Heart left ventricle (tissue), 16 donors: ENCODE measurements around the gene CLPTM1L. TPM values are rescaled to one million over a fixed set of nuclear protein-coding genes. Genes with fewer than 3 reads are reported as not detected.

Experiments
- ATAC-seq, 4 donors: fragments of 200-7000 bp; cut with Tn5 transposase; one replicate each; pipeline ENCODE4 v1.9.1; 2020 to 2022; ENCODE audit warnings: moderate library complexity in 4 of 4, mild to moderate bottlenecking in 3 of 4, moderate number of reproducible peaks in 1 of 4
- DNase-seq, 5 donors: peaks; one replicate each; pipeline ENCODE4 v3.0.0-alpha.2; 2020
- H3K27ac ChIP-seq, 12 donors: fragments of 200-600 bp; sonication (generic) in 4 of 12; one replicate each; pipeline versions ENCODE4 v1.5.0 to v1.8.0; 2016 to 2022; ENCODE audit warnings: mild to moderate bottlenecking in 2 of 12
- H3K27me3 ChIP-seq, 9 donors: fragments of 200-600 bp; sonication (generic) in 2 of 9; one replicate each; pipeline versions ENCODE4 v1.5.1 to v1.8.0; 2016 to 2022; ENCODE audit warnings: mild to moderate bottlenecking in 3 of 9
- H3K36me3 ChIP-seq, 9 donors: fragments of 200-600 bp; sonication (generic) in 2 of 9; one replicate each; pipeline versions ENCODE4 v1.5.0 to v1.8.0; 2018 to 2022; ENCODE audit warnings: mild to moderate bottlenecking in 2 of 9
- H3K4me1 ChIP-seq, 12 donors: fragments of 200-600 bp; sonication (generic) in 4 of 12; one replicate each; pipeline versions ENCODE4 v1.5.0 to v1.8.0; 2016 to 2022; ENCODE audit warnings: mild to moderate bottlenecking in 3 of 12
- H3K4me3 ChIP-seq, 12 donors: fragments of 200-600 bp; sonication (generic) in 4 of 12; one replicate each; pipeline versions ENCODE4 v1.5.0 to v1.8.0; 2017 to 2022; ENCODE audit warnings: mild to moderate bottlenecking in 9 of 12, moderate library complexity in 4 of 12
- H3K9me3 ChIP-seq, 12 donors: fragments of 200-600 bp; sonication (generic) in 4 of 12; one replicate each; pipeline versions ENCODE4 v1.5.0 to v1.8.0; 2016 to 2022; ENCODE audit warnings: mild to moderate bottlenecking in 1 of 12
- POLR2A ChIP-seq, 2 donors: fragments of 450-650 bp; IDR thresholded peaks; one replicate each; pipeline ENCODE4 v1.6.1; 2017; ENCODE audit warnings: antibody characterized with exemption in 2 of 2, mild to moderate bottlenecking in 2 of 2, moderate library complexity in 2 of 2
- WGBS, 4 donors: extraction: QIAGEN DNeasy Blood & Tissue Kit in 2 of 4; methylation state at CpG; one replicate each; pipeline versions ENCODE4 v1.1.5 to v1.1.7; 2013 to 2018; 5-methylcytosine and 5-hydroxymethylcytosine counted together
- intact Hi-C, 10 donors: fragments of 100-400 bp; cut with DNase I; formaldehyde crosslinking; loops; one replicate each; pipeline versions ENCODE4 v1.11.1 to v1.14.2; 2022
- polyA plus RNA-seq, 2 donors: library from polyadenylated mRNA; stranded (reverse); fragments of 200-250 nt; gene quantifications; one replicate each; pipeline ENCODE4 v1.2.3, GENCODE V29; 2013
- total RNA-seq, 9 donors: library from RNA; depleted of rRNA in 2 of 9; stranded (reverse); fragments of >200 nt in 2 of 9; fragmentation: NEBNext Ultra II Directional in 3 of 9; extraction: Animal tissue kit (Norgen Biotek cat#: 25700) in 3 of 9; gene quantifications; one replicate each; pipeline versions ENCODE4 v1.1.0 to v1.2.4, GENCODE V29; 2016 to 2023
- TF ChIP-seq, protein P1 (sequence below), 12 donors: fragments of 200-600 bp; sonication (generic) in 4 of 12; IDR thresholded peaks; one replicate each; pipeline versions ENCODE4 v1.5.0 to v1.8.0; 2018 to 2022; ENCODE audit warnings: antibody characterized with exemption in 12 of 12, mild to moderate bottlenecking in 5 of 12
- donor health status: ischemic (EF 13 %, LVEDD 7.1; RV severe dilation, severe dysfunction).
- donor health status: healthy with polysubstance abuse.
- donor health status: DM: no; HTN: yes; CAD: no.
- donor health status: DM: no; HTN: no; CAD: no.
- donor health status: ischemic (EF 25% LVEDD 6.9; RV normal size, moderate dysfunction).
- donor health status: ischemic (EF 25% LVEDD 5.7; RV mildly dilated, moderate dysfunction).
- donor health status: healthy.
- donor health status: DM: yes; HTN: yes; CAD: no.
- donor health status: ischemic (EF 35%, LVEDD 5.7; RV mildly dilated, moderate dysfunction).
- donor health status: nonischemic (EF 11% LVEDD 7.7; RV severe dilation, severe dysfunction).
- donor health status: DM: yes; HTN: yes; CAD: no.
- donor health status: PGD.
- donor health status: ischemic (EF 29% LVEDD 5.4; RV normal size, mild dysfunction).
- donor health status: nonischemic (EF 23%, LVEDD 6.1; RV moderate dilation, normal function).

The CLPTM1L gene
- total and polyA plus RNA-seq, 11 donors, result 23.5 to 96.8 (median 39.4) TPM

- WGBS, 4 donors, result 78 to 87% (median 83%) methylated on average over 13 of the region's 13 CpGs
- Histone ChIP-seq H3K27me3 (peaks cover 0 to 16% (median 0%) of the 10 kb centered on the region in 9 donors), H3K27ac (no peak overlapping the region), H3K4me1 (no peaks in the 10 kb centered on the region), H3K9me3 (no peaks in the 10 kb centered on the region), H3K4me3 (no peak overlapping the region), H3K36me3 (no peaks in the 10 kb centered on the region)
- intact Hi-C loops, result no loop called here
- no peak for TF ChIP-seq POLR2A (IDR thresholded peaks at IDR 0.05)
- TF ChIP-seq, protein P1, sequence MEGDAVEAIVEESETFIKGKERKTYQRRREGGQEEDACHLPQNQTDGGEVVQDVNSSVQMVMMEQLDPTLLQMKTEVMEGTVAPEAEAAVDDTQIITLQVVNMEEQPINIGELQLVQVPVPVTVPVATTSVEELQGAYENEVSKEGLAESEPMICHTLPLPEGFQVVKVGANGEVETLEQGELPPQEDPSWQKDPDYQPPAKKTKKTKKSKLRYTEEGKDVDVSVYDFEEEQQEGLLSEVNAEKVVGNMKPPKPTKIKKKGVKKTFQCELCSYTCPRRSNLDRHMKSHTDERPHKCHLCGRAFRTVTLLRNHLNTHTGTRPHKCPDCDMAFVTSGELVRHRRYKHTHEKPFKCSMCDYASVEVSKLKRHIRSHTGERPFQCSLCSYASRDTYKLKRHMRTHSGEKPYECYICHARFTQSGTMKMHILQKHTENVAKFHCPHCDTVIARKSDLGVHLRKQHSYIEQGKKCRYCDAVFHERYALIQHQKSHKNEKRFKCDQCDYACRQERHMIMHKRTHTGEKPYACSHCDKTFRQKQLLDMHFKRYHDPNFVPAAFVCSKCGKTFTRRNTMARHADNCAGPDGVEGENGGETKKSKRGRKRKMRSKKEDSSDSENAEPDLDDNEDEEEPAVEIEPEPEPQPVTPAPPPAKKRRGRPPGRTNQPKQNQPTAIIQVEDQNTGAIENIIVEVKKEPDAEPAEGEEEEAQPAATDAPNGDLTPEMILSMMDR (IDR thresholded peaks at IDR 0.05), result no peak
- DNase-seq (no peak), ATAC-seq (no peak)
These were observed 26.5 kb upstream of the CLPTM1L start for GRCh38 chr5:1371218-1371971.

GRCh38 chr5:1370006-1370405, 25.1 kb upstream of the CLPTM1L start:
- peaks cover 0 to 14% (median 4%) of the 10 kb centered on the region in 9 donors for H3K27me3 ChIP-seq
- TF ChIP-seq POLR2A (IDR thresholded peaks at IDR 0.05), result no peak
- TF ChIP-seq, protein P1 (IDR thresholded peaks at IDR 0.05), result no peak
- DNase-seq (no peak), ATAC-seq (no peak)
- H3K4me3 ChIP-seq, result no peak overlapping the region
- 72 to 82% (median 77%) methylated on average over 7 of the region's 7 CpGs for WGBS, 4 donors
- H3K27ac ChIP-seq, result no peak overlapping the region
- H3K36me3 ChIP-seq, result no peaks in the 10 kb centered on the region
- H3K9me3 ChIP-seq, result no peaks in the 10 kb centered on the region
- H3K4me1 ChIP-seq, result no peaks in the 10 kb centered on the region
- intact Hi-C loops, result no loop called here

- no peak for ATAC-seq
- WGBS, 4 donors, result 78 to 96% (median 85%) methylated on average over 4 of the region's 4 CpGs
These were observed 23.9 kb upstream of the CLPTM1L start for GRCh38 chr5:1368756-1369155.

GRCh38 chr5:1368236-1368635, 23.3 kb upstream of the CLPTM1L start:
- Histone ChIP-seq H3K27ac (no peak overlapping the region), H3K4me1 (no peaks in the 10 kb centered on the region), H3K4me3 (no peak overlapping the region), H3K9me3 (no peaks in the 10 kb centered on the region), H3K27me3 (peaks cover 0 to 31% (median 12%) of the 10 kb centered on the region in 9 donors), H3K36me3 (no peaks in the 10 kb centered on the region)
- ATAC-seq (no peak), DNase-seq (no peak)
- intact Hi-C loops, result no loop called here
- 80 to 86% (median 84%) methylated on average over 7 of the region's 7 CpGs for WGBS, 4 donors
- TF ChIP-seq, protein P1 (IDR thresholded peaks at IDR 0.05), result no peak
- no peak for TF ChIP-seq POLR2A (IDR thresholded peaks at IDR 0.05)

More at GRCh38 chr5:1368756-1369155, 23.9 kb upstream of the CLPTM1L start:
- Histone ChIP-seq H3K4me3 (no peak overlapping the region), H3K27ac (no peak overlapping the region), H3K4me1 (no peaks in the 10 kb centered on the region), H3K36me3 (no peaks in the 10 kb centered on the region), H3K9me3 (no peaks in the 10 kb centered on the region), H3K27me3 (peaks cover 0 to 26% (median 10%) of the 10 kb centered on the region in 9 donors)
- intact Hi-C loops, result no loop called here
- TF ChIP-seq, protein P1 (IDR thresholded peaks at IDR 0.05), result no peak
- no peak for DNase-seq
